ENCODE measurements around the gene TEDC1. TPM values are rescaled to one million over a fixed set of nuclear protein-coding genes. Genes with fewer than 3 reads are reported as not detected.
A peak's percentile ranks its signal among the peaks of the same experiment; 100 is the strongest.

TEDC1 gene
- total RNA-seq (2014; rRNA removed; shearing (Covaris generic)): 24.5 and 28.5 TPM in 2 replicates

- Histone ChIP-seq H3K36me3 (replicated peaks; ENCODE audit: control insufficient read depth, insufficient read depth, low read length) (no peaks in the 10 kb centered on the region), H3K4me3 (ENCODE audit: insufficient read depth, low read depth, low read length) (peak within 1 kb of the TSS; percentile 78), H3K27me3 (ENCODE audit: control insufficient read depth, insufficient read depth, low read length) (peaks cover 39% of the 10 kb centered on the region)
- DNase-seq: peak; percentile 99
Measured at GRCh38 chr14:105490572-105491365, at the start of gene TEDC1. TSS of gene TEDC1 (plus strand) at chr14:105491246. CDS start at chr14:105491376, 130 bp downstream.

- no peak for DNase-seq
- H3K27me3 ChIP-seq (ENCODE audit: control insufficient read depth, insufficient read depth, low read length): no peaks in the 10 kb centered on the region
- no peak overlapping the region for H3K4me3 ChIP-seq (ENCODE audit: insufficient read depth, low read depth, low read length)
- H3K36me3 ChIP-seq (replicated peaks; ENCODE audit: control insufficient read depth, insufficient read depth, low read length): peaks cover 13% of the 10 kb centered on the region
Measured at GRCh38 chr14:105442125-105442524, 48.9 kb upstream of the TEDC1 start.

- peaks cover 12% of the 10 kb centered on the region for H3K36me3 ChIP-seq (replicated peaks; ENCODE audit: control insufficient read depth, insufficient read depth, low read length)
- H3K4me3 ChIP-seq (ENCODE audit: insufficient read depth, low read depth, low read length): no peak overlapping the region
- no peak for DNase-seq
- H3K27me3 ChIP-seq (ENCODE audit: control insufficient read depth, insufficient read depth, low read length): no peaks in the 10 kb centered on the region
Measured at GRCh38 chr14:105442834-105443233, 48.2 kb upstream of the TEDC1 start.

- Histone ChIP-seq H3K27me3 (ENCODE audit: control insufficient read depth, insufficient read depth, low read length) (no peaks in the 10 kb centered on the region), H3K4me3 (ENCODE audit: insufficient read depth, low read depth, low read length) (no peak overlapping the region), H3K36me3 (replicated peaks; ENCODE audit: control insufficient read depth, insufficient read depth, low read length) (peaks cover 10% of the 10 kb centered on the region)
- DNase-seq: no peak
Measured at GRCh38 chr14:105444859-105445258, 46.2 kb upstream of the TEDC1 start.

- H3K4me3 ChIP-seq (ENCODE audit: insufficient read depth, low read depth, low read length): no peak overlapping the region
- no peak for DNase-seq
- no peaks in the 10 kb centered on the region for H3K27me3 ChIP-seq (ENCODE audit: control insufficient read depth, insufficient read depth, low read length)
- H3K36me3 ChIP-seq (replicated peaks; ENCODE audit: control insufficient read depth, insufficient read depth, low read length): peaks cover 10% of the 10 kb centered on the region
Measured at GRCh38 chr14:105445290-105445689, 45.8 kb upstream of the TEDC1 start.

GRCh38 chr14:105445901-105446845 is 44.9 kb upstream of the TEDC1 start:
- H3K36me3 ChIP-seq (replicated peaks; ENCODE audit: control insufficient read depth, insufficient read depth, low read length): peaks cover 15% of the 10 kb centered on the region
- H3K27me3 ChIP-seq (ENCODE audit: control insufficient read depth, insufficient read depth, low read length): no peaks in the 10 kb centered on the region
- DNase-seq: no peak
- H3K4me3 ChIP-seq (ENCODE audit: insufficient read depth, low read depth, low read length): no peak overlapping the region

- Histone ChIP-seq H3K36me3 (replicated peaks; ENCODE audit: control insufficient read depth, insufficient read depth, low read length) (peaks cover 18% of the 10 kb centered on the region), H3K27me3 (ENCODE audit: control insufficient read depth, insufficient read depth, low read length) (no peaks in the 10 kb centered on the region), H3K4me3 (ENCODE audit: insufficient read depth, low read depth, low read length) (no peak overlapping the region)
- DNase-seq: no peak
Measured at GRCh38 chr14:105446971-105447370, 44.1 kb upstream of the TEDC1 start.

GRCh38 chr14:105447651-105448640 is 43.1 kb upstream of the TEDC1 start:
- Histone ChIP-seq H3K27me3 (ENCODE audit: control insufficient read depth, insufficient read depth, low read length) (no peaks in the 10 kb centered on the region), H3K4me3 (ENCODE audit: insufficient read depth, low read depth, low read length) (no peak overlapping the region), H3K36me3 (replicated peaks; ENCODE audit: control insufficient read depth, insufficient read depth, low read length) (peaks cover 22% of the 10 kb centered on the region)
- no peak for DNase-seq

- no peak overlapping the region for H3K4me3 ChIP-seq (ENCODE audit: insufficient read depth, low read depth, low read length)
- peak; percentile 98 for DNase-seq
- H3K27me3 ChIP-seq (ENCODE audit: control insufficient read depth, insufficient read depth, low read length): no peaks in the 10 kb centered on the region
- peaks cover 20% of the 10 kb centered on the region for H3K36me3 ChIP-seq (replicated peaks; ENCODE audit: control insufficient read depth, insufficient read depth, low read length)
Measured at GRCh38 chr14:105448706-105449111, 42.3 kb upstream of the TEDC1 start.

- no peak for DNase-seq
- Histone ChIP-seq H3K4me3 (ENCODE audit: insufficient read depth, low read depth, low read length) (no peak overlapping the region), H3K36me3 (replicated peaks; ENCODE audit: control insufficient read depth, insufficient read depth, low read length) (peaks cover 24% of the 10 kb centered on the region), H3K27me3 (ENCODE audit: control insufficient read depth, insufficient read depth, low read length) (no peaks in the 10 kb centered on the region)
Measured at GRCh38 chr14:105449276-105450122, 41.5 kb upstream of the TEDC1 start.

- H3K27me3 ChIP-seq (ENCODE audit: control insufficient read depth, insufficient read depth, low read length): no peaks in the 10 kb centered on the region
- H3K4me3 ChIP-seq (ENCODE audit: insufficient read depth, low read depth, low read length): no peak overlapping the region
- DNase-seq: no peak
- peaks cover 24% of the 10 kb centered on the region for H3K36me3 ChIP-seq (replicated peaks; ENCODE audit: control insufficient read depth, insufficient read depth, low read length)
Measured at GRCh38 chr14:105450123-105450505, 40.9 kb upstream of the TEDC1 start.

GRCh38 chr14:105450864-105451720 is 40.0 kb upstream of the TEDC1 start:
- no peak for DNase-seq
- H3K36me3 ChIP-seq (replicated peaks; ENCODE audit: control insufficient read depth, insufficient read depth, low read length): peaks cover 28% of the 10 kb centered on the region
- H3K27me3 ChIP-seq (ENCODE audit: control insufficient read depth, insufficient read depth, low read length): no peaks in the 10 kb centered on the region
- H3K4me3 ChIP-seq (ENCODE audit: insufficient read depth, low read depth, low read length): no peak overlapping the region

Data from H7 (cell line).